NCI-H187 treated with DMSO at 0.1 percent for 48 hours (cell line): ENCODE results near the gene AHSP.
"Not testable (repeated sequence)": the region's sequence is repeated elsewhere in the genome, so short reads cannot be mapped to it uniquely, and the experiment has no call there.

ENCODE experiments used
- DNase-seq: peaks from one replicate; lab custom pipeline; 2025; lab: John Stamatoyannopoulos, UW

AHSP gene

GRCh38 chr16:31527734-31528274 is at the start of gene AHSP:
AHSP (plus strand) TSS chr16:31527900; CDS start chr16:31528140, 240 bp downstream.
- DNase-seq: no peak

GRCh38 chr16:31478956-31479355 is 48.7 kb upstream of the AHSP start:
- DNase-seq: no peak

- no peak for DNase-seq
Measured at GRCh38 chr16:31479751-31480150, 47.9 kb upstream of the AHSP start.

GRCh38 chr16:31480851-31481536 is 46.7 kb upstream of the AHSP start:
- no peak for DNase-seq

GRCh38 chr16:31483081-31483480 is 44.6 kb upstream of the AHSP start, which contains the start of gene SLC5A2:
SLC5A2 (plus strand) TSS chr16:31483123; CDS start chr16:31483137, 14 bp downstream.
- no peak for DNase-seq

GRCh38 chr16:31484048-31484447 is 43.7 kb upstream of the AHSP start:
- not testable (repeated sequence) for DNase-seq

- no peak for DNase-seq
Measured at GRCh38 chr16:31484491-31485171, 43.1 kb upstream of the AHSP start.

- DNase-seq: no peak
Measured at GRCh38 chr16:31485571-31485970, 42.1 kb upstream of the AHSP start.

- DNase-seq: no peak
Measured at GRCh38 chr16:31486045-31486444, 41.7 kb upstream of the AHSP start.

- DNase-seq: no peak
Measured at GRCh38 chr16:31487071-31487719, 40.5 kb upstream of the AHSP start.

- DNase-seq: no peak
Measured at GRCh38 chr16:31487720-31488467, 39.8 kb upstream of the AHSP start.

- DNase-seq: no peak
Measured at GRCh38 chr16:31488468-31489297, 39.0 kb upstream of the AHSP start.

GRCh38 chr16:31489298-31489564 is 38.5 kb upstream of the AHSP start:
- no peak for DNase-seq

GRCh38 chr16:31489616-31490584 is 37.8 kb upstream of the AHSP start:
- DNase-seq: no peak

GRCh38 chr16:31491778-31492418 is 35.8 kb upstream of the AHSP start:
- DNase-seq: no peak

- DNase-seq: no peak
Measured at GRCh38 chr16:31493506-31494125, 34.1 kb upstream of the AHSP start.

GRCh38 chr16:31496670-31497069 is 31.0 kb upstream of the AHSP start:
- no peak for DNase-seq

GRCh38 chr16:31498493-31498892 is 29.2 kb upstream of the AHSP start:
- no peak for DNase-seq

- no peak for DNase-seq
Measured at GRCh38 chr16:31499928-31500327, 27.8 kb upstream of the AHSP start.
